Measurements from ENCODE around the gene OR51B4. TPM values are rescaled to one million over a fixed set of nuclear protein-coding genes. Genes with fewer than 3 reads are reported as not detected.

Gene OR51B4
- polyA plus RNA-seq, 1 donor (not counting 4 experiments of a cell fraction or from before 2014, with no cell fraction given), result not detected

DNA sequence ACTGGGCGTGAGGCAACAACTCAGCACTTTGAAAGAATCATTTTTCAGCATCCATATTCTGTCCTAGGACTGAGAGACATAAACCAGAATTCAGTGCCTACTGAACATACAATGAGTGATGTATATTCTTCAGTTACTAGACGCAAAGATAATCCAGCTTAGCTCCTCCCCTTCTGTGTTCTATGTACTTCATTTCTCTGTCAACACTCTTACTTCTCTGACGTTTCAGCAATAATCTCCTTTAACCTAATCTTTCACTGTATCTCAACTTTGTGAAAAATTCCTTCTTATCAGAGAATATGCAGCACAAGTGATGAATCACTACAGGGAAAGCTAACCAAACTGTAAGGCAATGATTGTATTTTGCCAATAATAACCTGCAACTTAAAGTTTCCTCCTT lies 44.1 kb upstream of the OR51B4 start:
- Histone ChIP-seq H3K4me2 (ENCODE audit: control insufficient read depth, extremely low read depth, insufficient read depth, low read depth, low read length) (no peak overlapping the region), H3K4me1 (ENCODE audit: control insufficient read depth, extremely low read depth, insufficient read depth, low read length) (no peaks in the 10 kb centered on the region), H3K9me1 (ENCODE audit: control insufficient read depth, extremely low read depth, insufficient read depth, low read length) (no peaks in the 10 kb centered on the region), H3K4me3 (ENCODE audit: control insufficient read depth in 2 of 3, extremely low read depth in 1 of 3, insufficient read depth in 2 of 3, low read depth in 1 of 3, low read length in 3 of 3) (no peak overlapping the region), H3K27ac (ENCODE audit: control insufficient read depth, insufficient read depth, low read length) (no peak overlapping the region), H3K27me3 (ENCODE audit: control insufficient read depth, extremely low read depth, insufficient read depth, low read length) (no peaks in the 10 kb centered on the region), H3K36me3 (ENCODE audit: control insufficient read depth in 2 of 2, extremely low read depth in 1 of 2, insufficient read depth in 2 of 2, low read length in 2 of 2) (no peaks in the 10 kb centered on the region), H3K9me3 (ENCODE audit: control insufficient read depth, low read depth, low read length) (no peaks in the 10 kb centered on the region), H3K9ac (ENCODE audit: control insufficient read depth, extremely low read depth, insufficient read depth, low read length) (no peak overlapping the region), H4K20me1 (ENCODE audit: control insufficient read depth, extremely low read depth, insufficient read depth, low read length) (no peaks in the 10 kb centered on the region), H2AFZ (ENCODE audit: control insufficient read depth, low read length) (no peak overlapping the region), H3K79me2 (ENCODE audit: control insufficient read depth, insufficient read depth, low read length) (no peaks in the 10 kb centered on the region)
- dilution Hi-C loops (cut with MboI; ENCODE audit: extremely low pct_ligation_motif_present, low sequenced_read_pairs), result no loop called here
- DNase-seq (ENCODE audit: low read depth, low spot score), result no peak
- FAIRE-seq, result no peak
- TF ChIP-seq EZH2 (IDR thresholded peaks at IDR 0.05; ENCODE audit: low read length), result no peak
- TF ChIP-seq, protein P1, sequence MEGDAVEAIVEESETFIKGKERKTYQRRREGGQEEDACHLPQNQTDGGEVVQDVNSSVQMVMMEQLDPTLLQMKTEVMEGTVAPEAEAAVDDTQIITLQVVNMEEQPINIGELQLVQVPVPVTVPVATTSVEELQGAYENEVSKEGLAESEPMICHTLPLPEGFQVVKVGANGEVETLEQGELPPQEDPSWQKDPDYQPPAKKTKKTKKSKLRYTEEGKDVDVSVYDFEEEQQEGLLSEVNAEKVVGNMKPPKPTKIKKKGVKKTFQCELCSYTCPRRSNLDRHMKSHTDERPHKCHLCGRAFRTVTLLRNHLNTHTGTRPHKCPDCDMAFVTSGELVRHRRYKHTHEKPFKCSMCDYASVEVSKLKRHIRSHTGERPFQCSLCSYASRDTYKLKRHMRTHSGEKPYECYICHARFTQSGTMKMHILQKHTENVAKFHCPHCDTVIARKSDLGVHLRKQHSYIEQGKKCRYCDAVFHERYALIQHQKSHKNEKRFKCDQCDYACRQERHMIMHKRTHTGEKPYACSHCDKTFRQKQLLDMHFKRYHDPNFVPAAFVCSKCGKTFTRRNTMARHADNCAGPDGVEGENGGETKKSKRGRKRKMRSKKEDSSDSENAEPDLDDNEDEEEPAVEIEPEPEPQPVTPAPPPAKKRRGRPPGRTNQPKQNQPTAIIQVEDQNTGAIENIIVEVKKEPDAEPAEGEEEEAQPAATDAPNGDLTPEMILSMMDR (optimal IDR thresholded peaks at IDR 0.05 in 1 of 3, IDR thresholded peaks at IDR 0.05 in 1 of 3, conservative IDR thresholded peaks at IDR 0.05 in 1 of 3; ENCODE audit: extremely low read depth in 1 of 3, insufficient read depth in 2 of 3, low read length in 3 of 3), result no peak

DNA sequence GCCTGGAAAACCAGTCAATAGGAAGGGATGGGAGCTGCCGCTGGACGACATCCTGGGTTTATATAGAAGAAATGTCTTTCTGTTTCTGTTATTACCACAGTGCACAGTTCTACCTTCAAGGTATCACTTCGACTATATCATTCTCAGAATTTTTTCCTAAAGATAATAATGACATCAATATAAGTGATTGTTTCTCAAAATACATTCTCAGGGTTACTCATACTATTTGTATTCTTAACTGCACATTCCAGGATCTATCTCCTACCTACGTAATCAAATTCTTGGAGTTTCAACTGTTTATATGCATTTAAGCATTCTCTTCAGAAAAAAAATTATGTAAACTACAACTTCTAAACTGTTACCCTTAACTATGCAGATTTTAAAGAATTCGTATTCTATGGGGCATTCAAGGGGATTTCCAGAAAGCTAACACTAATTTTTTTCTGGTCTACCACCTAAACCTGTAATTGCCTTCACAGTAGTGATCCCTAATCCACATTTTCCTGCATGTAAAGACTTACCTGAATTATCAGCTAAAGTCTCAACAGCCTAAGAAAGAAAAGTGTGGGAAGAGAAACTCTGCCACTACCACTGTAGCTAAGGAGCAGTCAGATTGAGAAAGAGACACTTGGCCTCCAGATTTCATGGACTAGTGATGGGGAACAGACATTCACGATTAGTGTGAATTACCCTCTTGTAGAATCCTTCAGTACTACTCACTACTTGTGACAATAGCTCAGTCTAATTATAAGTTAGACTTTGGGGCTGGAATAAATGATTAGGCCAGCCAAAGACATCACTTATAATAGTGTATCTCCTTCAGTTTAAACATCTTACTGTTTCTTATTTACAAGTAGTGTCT lies 42.0 kb upstream of the OR51B4 start, which contains the start of gene OR51B5:
Gene OR51B5, minus strand, starts transcription at position 51 of the 862 bp plus-strand sequence. Its CDS starts 0 bp downstream, at position 51.
- Histone ChIP-seq H3K27me3 (ENCODE audit: control insufficient read depth, extremely low read depth, insufficient read depth, low read length) (no peaks in the 10 kb centered on the region), H3K27ac (ENCODE audit: control insufficient read depth, insufficient read depth, low read length) (no peak within 1 kb of the TSS), H3K9me3 (ENCODE audit: control insufficient read depth, low read depth, low read length) (no peaks in the 10 kb centered on the region), H3K4me3 (ENCODE audit: control insufficient read depth in 2 of 3, extremely low read depth in 1 of 3, insufficient read depth in 2 of 3, low read depth in 1 of 3, low read length in 3 of 3) (no peak within 1 kb of the TSS), H3K79me2 (ENCODE audit: control insufficient read depth, insufficient read depth, low read length) (no peaks in the 10 kb centered on the region), H3K4me2 (ENCODE audit: control insufficient read depth, extremely low read depth, insufficient read depth, low read depth, low read length) (no peak within 1 kb of the TSS), H3K4me1 (ENCODE audit: control insufficient read depth, extremely low read depth, insufficient read depth, low read length) (no peaks in the 10 kb centered on the region), H3K9ac (ENCODE audit: control insufficient read depth, extremely low read depth, insufficient read depth, low read length) (no peak within 1 kb of the TSS), H4K20me1 (ENCODE audit: control insufficient read depth, extremely low read depth, insufficient read depth, low read length) (no peaks in the 10 kb centered on the region), H3K36me3 (ENCODE audit: control insufficient read depth in 2 of 2, extremely low read depth in 1 of 2, insufficient read depth in 2 of 2, low read length in 2 of 2) (no peaks in the 10 kb centered on the region), H3K9me1 (ENCODE audit: control insufficient read depth, extremely low read depth, insufficient read depth, low read length) (no peaks in the 10 kb centered on the region), H2AFZ (ENCODE audit: control insufficient read depth, low read length) (no peak within 1 kb of the TSS)
- FAIRE-seq, result no peak
- TF ChIP-seq, protein P1 (optimal IDR thresholded peaks at IDR 0.05 in 1 of 3, IDR thresholded peaks at IDR 0.05 in 1 of 3, conservative IDR thresholded peaks at IDR 0.05 in 1 of 3; ENCODE audit: extremely low read depth in 1 of 3, insufficient read depth in 2 of 3, low read length in 3 of 3), result no peak
- TF ChIP-seq EZH2 (IDR thresholded peaks at IDR 0.05; ENCODE audit: low read length), result no peak
- DNase-seq (ENCODE audit: low read depth, low spot score), result no peak
- dilution Hi-C loops (cut with MboI; ENCODE audit: extremely low pct_ligation_motif_present, low sequenced_read_pairs), result no loop called here
